GM12864 (cell line): ENCODE data around the gene DNAH3.

ENCODE experiments used
- DNase-seq: peaks from one replicate; pipeline ENCODE4 v3.0.0-alpha.2; 2011; ENCODE audit warnings: low read depth
- H3K4me3 ChIP-seq: 2 replicates; pipeline ENCODE4 v1.5.1; 2011; ENCODE audit warnings: mild to moderate bottlenecking, low read depth, low read length, control low read depth
- CTCF ChIP-seq: IDR thresholded peaks from 2 replicates; pipeline ENCODE4 v1.5.1; 2011; ENCODE audit warnings: low read depth, mild to moderate bottlenecking, moderate library complexity, low read length, control low read depth, inconsistent platforms; ENCODE audit errors: missing control alignments

Gene DNAH3

GRCh38 chr16:21092951-21093350 lies 57.7 kb downstream of the DNAH3 start:
- H3K4me3 ChIP-seq = no peak overlapping the region
- DNase-seq = no peak
- TF ChIP-seq CTCF = no peak

GRCh38 chr16:21088646-21089538 lies 61.8 kb downstream of the DNAH3 start:
- no peak for DNase-seq
- no peak for TF ChIP-seq CTCF
- no peak overlapping the region for H3K4me3 ChIP-seq

DNA sequence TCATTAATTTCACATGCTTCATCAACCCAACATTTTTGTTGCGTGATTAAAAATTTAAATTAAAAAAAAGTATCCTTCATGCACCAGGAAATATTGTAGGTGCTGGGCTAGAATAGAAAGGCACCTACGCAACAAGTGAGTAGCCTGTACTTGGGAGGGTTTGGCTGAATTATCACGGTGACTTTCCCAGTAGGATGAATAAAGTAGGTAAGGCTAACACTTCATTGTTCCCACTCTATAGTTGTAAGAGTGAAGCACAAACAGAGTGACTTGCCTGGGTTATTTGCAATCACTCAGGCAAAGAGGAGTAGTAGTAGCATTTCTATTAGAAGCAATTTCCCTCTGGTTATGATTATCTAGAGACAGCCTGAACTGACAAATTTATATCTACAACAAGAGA lies 62.5 kb downstream of the DNAH3 start:
- no peak for TF ChIP-seq CTCF
- no peak overlapping the region for H3K4me3 ChIP-seq
- no peak for DNase-seq

GRCh38 chr16:21084631-21085225 lies 65.9 kb downstream of the DNAH3 start:
- TF ChIP-seq CTCF = no peak
- no peak for DNase-seq
- no peak overlapping the region for H3K4me3 ChIP-seq

- peak; percentile 80 for TF ChIP-seq CTCF
- DNase-seq = no peak
- H3K4me3 ChIP-seq = no peak overlapping the region
Measured at GRCh38 chr16:21083729-21084268, 66.8 kb downstream of the DNAH3 start.

GRCh38 chr16:21081329-21081728 lies 69.3 kb downstream of the DNAH3 start:
- DNase-seq = no peak
- TF ChIP-seq CTCF = no peak
- H3K4me3 ChIP-seq = no peak overlapping the region

DNA sequence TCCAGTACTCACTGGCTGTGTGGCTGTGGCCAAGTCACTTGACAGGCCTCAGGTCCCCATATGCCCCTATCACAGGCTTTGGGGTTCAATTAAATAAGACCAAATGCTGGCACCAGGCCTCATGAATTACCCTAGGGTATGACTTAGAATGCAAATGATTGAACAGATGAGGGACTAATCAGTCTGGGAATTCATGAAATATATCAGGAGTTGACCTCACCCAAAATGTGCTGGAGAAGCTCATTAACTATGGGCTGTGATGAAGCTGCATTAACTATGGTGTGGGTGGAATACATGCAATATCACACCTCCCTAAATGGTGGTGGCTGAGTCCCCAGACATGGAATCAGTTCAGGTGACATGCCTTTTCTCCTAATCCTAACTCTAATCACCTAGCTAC lies 72.1 kb downstream of the DNAH3 start:
- no peak for TF ChIP-seq CTCF
- no peak overlapping the region for H3K4me3 ChIP-seq
- no peak for DNase-seq
